K562 (cell line): ENCODE measurements around the gene RNF41. TPM values are rescaled to one million over a fixed set of nuclear protein-coding genes. Genes with fewer than 3 reads are reported as not detected.

ENCODE experiments used
- CHD1 ChIP-seq: fragments of 200-600 bp; sonication (generic); IDR thresholded peaks from one replicate; pipeline ENCODE4 v1.6.1; 2012; ENCODE audit warnings: mild to moderate bottlenecking, moderate library complexity, low read length, inconsistent platforms
- HNRNPL ChIP-seq: fragments of 200-400 bp; formaldehyde crosslinking; IDR thresholded peaks from 2 replicates; pipeline ENCODE4 v1.6.1; 2017; ENCODE audit warnings: low read depth, mild to moderate bottlenecking, low read length
- KLF1 ChIP-seq: fragments of 450-650 bp; IDR thresholded peaks from 2 replicates; pipeline ENCODE4 v1.6.1; 2016; ENCODE audit warnings: missing genetic modification characterization, missing compliant biosample characterization
- MTA3 ChIP-seq: fragments of 450-650 bp; formaldehyde crosslinking; IDR thresholded peaks from 2 replicates; pipeline ENCODE4 v1.6.1; 2017; ENCODE audit warnings: mild to moderate bottlenecking, borderline replicate concordance
- PCBP1 ChIP-seq: fragments of 200-400 bp; formaldehyde crosslinking; IDR thresholded peaks from 2 replicates; pipeline ENCODE4 v1.6.1; 2018; ENCODE audit warnings: mild to moderate bottlenecking, low read depth, low read length; ENCODE audit not compliant: poor library complexity, severe bottlenecking
- SMARCA4 ChIP-seq: fragments of 450-650 bp; IDR thresholded peaks from 2 replicates; pipeline ENCODE4 v1.6.1; 2016
- SNIP1 ChIP-seq: fragments of 450-650 bp; IDR thresholded peaks from 2 replicates; pipeline ENCODE4 v1.7.1; 2017; ENCODE audit warnings: low read depth, mild to moderate bottlenecking
- SREBF1 ChIP-seq: fragments of 150-350 bp; IDR thresholded peaks from 2 replicates; pipeline ENCODE4 v1.6.1; 2014; ENCODE audit warnings: antibody characterized with exemption, low read depth, low read length, borderline replicate concordance
- polyA plus RNA-seq, 8 experiments: library from polyadenylated mRNA; depleted of rRNA in 4 of 8; stranded (reverse) in 5 of 8; unstranded in 3 of 8; fragments of >200 nt; fragmentation: Nextera tagmentation in 2 of 8; fragmentation: Illumina TruSeq in 1 of 8; extraction: Ambion mirVana in 2 of 8; extraction: Trizol in 1 of 8; gene quantifications; 2 replicates each; pipeline versions ENCODE4 v1.2.1 to v1.2.3, GENCODE V29; 2011 to 2014; ENCODE audit warnings: inconsistent platforms in 1 of 8, missing spikeins in 1 of 8
- total RNA-seq, 7 experiments: library from RNA; depleted of rRNA in 6 of 7; stranded (reverse); fragments of >200 nt in 6 of 7; fragmentation: Illumina TruSeq in 2 of 7; extraction: Trizol in 2 of 7; gene quantifications; 2 replicates each; pipeline versions ENCODE4 v1.2.1 to v1.2.3, GENCODE V29; 2011 to 2021; ENCODE audit warnings: low replicate concordance in 1 of 7
- TF ChIP-seq, protein P1 (sequence below): fragments of 250-450 bp; sonication (Bioruptor Pico); IDR thresholded peaks from 2 replicates; pipeline ENCODE4 v1.4.0; 2020; ENCODE audit warnings: mild to moderate bottlenecking, moderate library complexity
- TF ChIP-seq, protein P2 (sequence below): sonication (generic); formaldehyde crosslinking; IDR thresholded peaks from 2 replicates; pipeline ENCODE4 v1.8.1; 2023; ENCODE audit warnings: mild to moderate bottlenecking, missing genetic modification reagents
- TF ChIP-seq, protein P3 (sequence below): fragments of 250-450 bp; sonication (Bioruptor Pico); IDR thresholded peaks from 2 replicates; pipeline ENCODE4 v1.5.0; 2021
- TF ChIP-seq, protein P4 (sequence below): fragments of 250-450 bp; sonication (Bioruptor Pico); IDR thresholded peaks from 2 replicates; pipeline ENCODE4 v1.4.0; 2020

RNF41 gene
- total and polyA plus RNA-seq, 9 of the 15 experiments (the other 6 are each of a cell fraction or from before 2014, with no cell fraction given), result 28.2 to 46.8 (median 33.8) TPM

DNA sequence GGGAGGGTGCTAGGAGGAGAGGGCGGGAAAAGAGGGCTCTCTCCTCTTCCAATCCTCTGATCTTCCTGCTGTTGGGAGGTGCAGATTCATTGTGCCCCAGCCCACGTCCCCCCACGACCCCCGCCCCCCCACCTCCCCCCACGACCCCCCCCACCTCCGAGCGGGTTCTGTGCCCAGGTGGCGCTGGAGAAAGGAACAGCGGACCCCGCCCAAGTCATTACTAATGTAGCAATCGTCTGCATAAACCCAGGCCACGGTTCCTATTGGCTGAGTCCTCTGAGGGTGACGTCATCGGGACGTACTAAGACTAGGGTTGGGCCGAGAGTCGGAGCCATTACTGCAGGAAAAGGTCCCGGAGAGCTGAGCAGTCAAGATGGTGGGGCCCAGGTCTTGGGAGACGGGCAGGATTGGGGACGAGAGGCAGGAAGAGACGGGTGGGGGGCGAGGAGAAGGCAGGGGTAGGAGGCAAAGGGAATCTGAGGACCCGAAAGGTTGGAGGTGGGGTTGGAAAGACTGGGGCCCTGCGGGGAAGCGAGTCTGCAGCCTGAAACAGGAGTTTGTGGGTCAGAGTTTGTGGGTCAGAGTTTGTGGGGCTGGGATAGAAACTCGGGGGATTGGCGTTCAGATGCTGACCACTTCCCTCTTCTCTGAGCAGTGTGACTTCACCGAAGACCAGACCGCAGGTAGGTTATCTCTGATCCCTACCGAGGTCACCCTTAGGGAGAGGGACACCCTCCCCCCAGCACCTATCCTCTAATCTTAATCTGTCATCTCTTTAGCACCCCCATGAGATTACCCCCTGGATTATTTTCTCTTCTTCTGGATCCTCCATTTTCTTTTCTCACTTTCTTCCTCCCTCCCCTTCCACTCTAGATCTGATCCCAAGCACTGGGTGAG, 63.4 kb downstream of the RNF41 start, which contains the start of gene MYL6 (continued):
- TF ChIP-seq, protein P1, sequence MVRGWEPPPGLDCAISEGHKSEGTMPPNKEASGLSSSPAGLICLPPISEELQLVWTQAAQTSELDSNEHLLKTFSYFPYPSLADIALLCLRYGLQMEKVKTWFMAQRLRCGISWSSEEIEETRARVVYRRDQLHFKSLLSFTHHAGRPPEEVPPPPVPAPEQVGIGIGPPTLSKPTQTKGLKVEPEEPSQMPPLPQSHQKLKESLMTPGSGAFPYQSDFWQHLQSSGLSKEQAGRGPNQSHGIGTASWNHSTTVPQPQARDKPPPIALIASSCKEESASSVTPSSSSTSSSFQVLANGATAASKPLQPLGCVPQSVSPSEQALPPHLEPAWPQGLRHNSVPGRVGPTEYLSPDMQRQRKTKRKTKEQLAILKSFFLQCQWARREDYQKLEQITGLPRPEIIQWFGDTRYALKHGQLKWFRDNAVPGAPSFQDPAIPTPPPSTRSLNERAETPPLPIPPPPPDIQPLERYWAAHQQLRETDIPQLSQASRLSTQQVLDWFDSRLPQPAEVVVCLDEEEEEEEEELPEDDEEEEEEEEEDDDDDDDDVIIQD (CRISPR knock-in tag), result no peak
- TF ChIP-seq KLF1 (tag) (0 out of 2 replicates have a peak, but pooled peaks have one; percentile 25), HNRNPL (no peak), PCBP1 (no peak), MTA3 (peak; percentile 24), SNIP1 (no peak; the same call in 1 of the 2 replicates), SREBF1 (no peak), SMARCA4 (peak; percentile 59), CHD1 (peak; percentile 98)
- TF ChIP-seq, protein P2, sequence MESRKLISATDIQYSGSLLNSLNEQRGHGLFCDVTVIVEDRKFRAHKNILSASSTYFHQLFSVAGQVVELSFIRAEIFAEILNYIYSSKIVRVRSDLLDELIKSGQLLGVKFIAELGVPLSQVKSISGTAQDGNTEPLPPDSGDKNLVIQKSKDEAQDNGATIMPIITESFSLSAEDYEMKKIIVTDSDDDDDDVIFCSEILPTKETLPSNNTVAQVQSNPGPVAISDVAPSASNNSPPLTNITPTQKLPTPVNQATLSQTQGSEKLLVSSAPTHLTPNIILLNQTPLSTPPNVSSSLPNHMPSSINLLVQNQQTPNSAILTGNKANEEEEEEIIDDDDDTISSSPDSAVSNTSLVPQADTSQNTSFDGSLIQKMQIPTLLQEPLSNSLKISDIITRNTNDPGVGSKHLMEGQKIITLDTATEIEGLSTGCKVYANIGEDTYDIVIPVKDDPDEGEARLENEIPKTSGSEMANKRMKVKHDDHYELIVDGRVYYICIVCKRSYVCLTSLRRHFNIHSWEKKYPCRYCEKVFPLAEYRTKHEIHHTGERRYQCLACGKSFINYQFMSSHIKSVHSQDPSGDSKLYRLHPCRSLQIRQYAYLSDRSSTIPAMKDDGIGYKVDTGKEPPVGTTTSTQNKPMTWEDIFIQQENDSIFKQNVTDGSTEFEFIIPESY (CRISPR knock-in tag), result peak; percentile 11; the same call in 1 of the 2 replicates
- TF ChIP-seq, protein P3, sequence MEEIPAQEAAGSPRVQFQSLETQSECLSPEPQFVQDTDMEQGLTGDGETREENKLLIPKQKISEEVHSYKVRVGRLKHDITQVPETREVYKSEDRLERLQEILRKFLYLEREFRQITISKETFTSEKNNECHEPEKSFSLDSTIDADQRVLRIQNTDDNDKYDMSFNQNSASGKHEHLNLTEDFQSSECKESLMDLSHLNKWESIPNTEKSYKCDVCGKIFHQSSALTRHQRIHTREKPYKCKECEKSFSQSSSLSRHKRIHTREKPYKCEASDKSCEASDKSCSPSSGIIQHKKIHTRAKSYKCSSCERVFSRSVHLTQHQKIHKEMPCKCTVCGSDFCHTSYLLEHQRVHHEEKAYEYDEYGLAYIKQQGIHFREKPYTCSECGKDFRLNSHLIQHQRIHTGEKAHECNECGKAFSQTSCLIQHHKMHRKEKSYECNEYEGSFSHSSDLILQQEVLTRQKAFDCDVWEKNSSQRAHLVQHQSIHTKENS (CRISPR knock-in tag), result peak; percentile 86
- TF ChIP-seq, protein P4, sequence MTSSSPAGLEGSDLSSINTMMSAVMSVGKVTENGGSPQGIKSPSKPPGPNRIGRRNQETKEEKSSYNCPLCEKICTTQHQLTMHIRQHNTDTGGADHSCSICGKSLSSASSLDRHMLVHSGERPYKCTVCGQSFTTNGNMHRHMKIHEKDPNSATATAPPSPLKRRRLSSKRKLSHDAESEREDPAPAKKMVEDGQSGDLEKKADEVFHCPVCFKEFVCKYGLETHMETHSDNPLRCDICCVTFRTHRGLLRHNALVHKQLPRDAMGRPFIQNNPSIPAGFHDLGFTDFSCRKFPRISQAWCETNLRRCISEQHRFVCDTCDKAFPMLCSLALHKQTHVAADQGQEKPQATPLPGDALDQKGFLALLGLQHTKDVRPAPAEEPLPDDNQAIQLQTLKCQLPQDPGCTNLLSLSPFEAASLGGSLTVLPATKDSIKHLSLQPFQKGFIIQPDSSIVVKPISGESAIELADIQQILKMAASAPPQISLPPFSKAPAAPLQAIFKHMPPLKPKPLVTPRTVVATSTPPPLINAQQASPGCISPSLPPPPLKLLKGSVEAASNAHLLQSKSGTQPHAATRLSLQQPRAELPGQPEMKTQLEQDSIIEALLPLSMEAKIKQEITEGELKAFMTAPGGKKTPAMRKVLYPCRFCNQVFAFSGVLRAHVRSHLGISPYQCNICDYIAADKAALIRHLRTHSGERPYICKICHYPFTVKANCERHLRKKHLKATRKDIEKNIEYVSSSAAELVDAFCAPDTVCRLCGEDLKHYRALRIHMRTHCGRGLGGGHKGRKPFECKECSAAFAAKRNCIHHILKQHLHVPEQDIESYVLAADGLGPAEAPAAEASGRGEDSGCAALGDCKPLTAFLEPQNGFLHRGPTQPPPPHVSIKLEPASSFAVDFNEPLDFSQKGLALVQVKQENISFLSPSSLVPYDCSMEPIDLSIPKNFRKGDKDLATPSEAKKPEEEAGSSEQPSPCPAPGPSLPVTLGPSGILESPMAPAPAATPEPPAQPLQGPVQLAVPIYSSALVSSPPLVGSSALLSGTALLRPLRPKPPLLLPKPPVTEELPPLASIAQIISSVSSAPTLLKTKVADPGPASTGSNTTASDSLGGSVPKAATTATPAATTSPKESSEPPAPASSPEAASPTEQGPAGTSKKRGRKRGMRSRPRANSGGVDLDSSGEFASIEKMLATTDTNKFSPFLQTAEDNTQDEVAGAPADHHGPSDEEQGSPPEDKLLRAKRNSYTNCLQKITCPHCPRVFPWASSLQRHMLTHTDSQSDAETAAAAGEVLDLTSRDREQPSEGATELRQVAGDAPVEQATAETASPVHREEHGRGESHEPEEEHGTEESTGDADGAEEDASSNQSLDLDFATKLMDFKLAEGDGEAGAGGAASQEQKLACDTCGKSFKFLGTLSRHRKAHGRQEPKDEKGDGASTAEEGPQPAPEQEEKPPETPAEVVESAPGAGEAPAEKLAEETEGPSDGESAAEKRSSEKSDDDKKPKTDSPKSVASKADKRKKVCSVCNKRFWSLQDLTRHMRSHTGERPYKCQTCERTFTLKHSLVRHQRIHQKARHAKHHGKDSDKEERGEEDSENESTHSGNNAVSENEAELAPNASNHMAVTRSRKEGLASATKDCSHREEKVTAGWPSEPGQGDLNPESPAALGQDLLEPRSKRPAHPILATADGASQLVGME (CRISPR knock-in tag), result peak; percentile 37; the same call in 1 of the 2 replicates
